ENCODE measurements around the gene RAB3B.

DNA sequence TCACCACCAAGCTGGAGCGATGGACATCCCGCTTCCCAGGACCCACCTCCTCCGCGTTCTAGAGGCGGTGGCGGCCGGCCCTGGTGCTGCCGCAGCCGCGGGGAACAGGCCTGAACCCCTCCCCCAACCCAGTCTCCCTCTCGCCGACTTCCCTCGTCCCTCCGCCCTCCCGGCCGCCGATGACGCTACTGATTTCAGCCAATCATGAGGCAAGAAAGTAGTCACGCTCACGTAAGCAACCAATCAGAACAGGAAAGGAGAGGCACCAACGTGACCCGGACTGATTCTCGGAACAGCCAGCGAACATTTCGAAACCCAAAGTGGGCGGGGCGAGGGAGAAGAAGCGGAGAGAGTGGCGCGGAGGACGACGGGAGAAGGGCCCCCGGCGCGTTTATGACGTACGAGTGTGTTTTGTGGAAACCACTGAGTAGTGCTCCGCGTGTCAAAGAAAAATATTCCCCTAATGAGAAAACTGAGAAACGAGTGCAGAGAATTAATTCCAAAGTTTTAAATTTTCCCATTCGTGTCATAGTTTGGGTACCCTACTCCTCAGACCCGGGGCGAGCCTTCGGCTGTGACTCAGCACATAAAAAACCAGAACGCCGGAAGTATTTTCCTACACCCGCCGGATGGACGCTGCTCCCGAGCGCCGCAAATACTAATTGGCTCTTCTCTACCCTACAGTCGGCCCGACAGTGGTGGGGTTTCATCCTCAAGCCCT lies 111.7 kb downstream of the RAB3B start, which contains the start of gene NRDC:
- TF ChIP-seq CTCF (IDR thresholded peaks at IDR 0.05; ENCODE audit: poor library complexity) = no peak
- no peak for TF ChIP-seq EZH2 (IDR thresholded peaks at IDR 0.05; ENCODE audit: borderline replicate concordance)
